HepG2 (cell line): ENCODE data around the gene UMPS. TPM values are rescaled to one million over a fixed set of nuclear protein-coding genes. Genes with fewer than 3 reads are reported as not detected.
A peak's percentile ranks its signal among the peaks of the same experiment; 100 is the strongest.

Experiments
- ATAC-seq: fragments of 200-7000 bp; cut with Tn5 transposase; 3 replicates; pipeline ENCODE4 v1.9.1; 2020; ENCODE audit warnings: mild to moderate bottlenecking, moderate library complexity
- BruUV-seq: library from RNA; stranded (reverse); fragments of 400-500 nt; replicated peaks from 2 replicates; lab custom pipeline; 2021; lab: Mats Ljungman, UMichigan
- CTCF ChIA-PET: fragments of 300-600 bp; formaldehyde crosslinking; extraction: SDS; loops from one replicate; lab custom pipeline; 2021; ENCODE audit warnings: low total read pairs, inconsistent platforms, low intra/inter-chr PET ratio; lab: Yijun Ruan, JAX
- POLR2A ChIA-PET: fragments of 350-600 bp; sonication (Branson Sonifier 250); formaldehyde crosslinking; loops from one replicate; lab custom pipeline; 2020; ENCODE audit warnings: antibody characterized with exemption, inconsistent platforms; lab: Yijun Ruan, JAX
- DNase-seq: peaks from one replicate; pipeline ENCODE4 v3.0.0-alpha.2; 2015; ENCODE audit warnings: low spot score
- FAIRE-seq: peaks from 3 replicates; lab custom pipeline; 2011; peaks lifted over from hg19 to GRCh38; lab: Jason Lieb, UNC
- H2AFZ ChIP-seq: one replicate; pipeline ENCODE4 v1.6.1; 2011; ENCODE audit warnings: low read length, inconsistent platforms
- H3K27ac ChIP-seq: fragments of 300-600 bp; 3 replicates; pipeline ENCODE4 v1.8.0; 2011; ENCODE audit warnings: mixed run types, mild to moderate bottlenecking, mixed read lengths, low read length, inconsistent platforms; ENCODE audit not compliant: insufficient read depth; ENCODE audit errors: extremely low read length
- H3K27me3 ChIP-seq, 2 experiments: fragments of 200-600 bp in 1 of 2; 2 replicates in 1 of 2; 3 replicates in 1 of 2; pipeline versions ENCODE4 v1.6.0 to v1.8.0; 2011; ENCODE audit warnings: low read length in 2 of 2, mild to moderate bottlenecking in 2 of 2, moderate library complexity in 2 of 2, inconsistent platforms in 1 of 2; ENCODE audit not compliant: insufficient read depth in 2 of 2, control insufficient read depth in 1 of 2
- H3K36me3 ChIP-seq, 2 experiments: fragments of 200-600 bp in 1 of 2; replicated peaks in 1 of 2; 2 replicates in 1 of 2; 3 replicates in 1 of 2; pipeline versions ENCODE4 v1.5.1 to v1.8.0; 2011; ENCODE audit warnings: low read length in 2 of 2, inconsistent platforms in 1 of 2; ENCODE audit not compliant: insufficient read depth in 2 of 2, control insufficient read depth in 1 of 2
- H3K4me1 ChIP-seq: 2 replicates; pipeline ENCODE4 v1.5.1; 2012; ENCODE audit warnings: low read length, inconsistent platforms; ENCODE audit not compliant: insufficient read depth
- H3K4me2 ChIP-seq: 2 replicates; pipeline ENCODE4 v1.6.0; 2011; ENCODE audit warnings: low read depth, low read length, inconsistent platforms
- H3K4me3 ChIP-seq, 3 experiments: fragments of 200-600 bp in 1 of 3; sonication (generic), shearing (Covaris generic) in 1 of 3; replicated peaks in 1 of 3; 2 replicates each; pipeline ENCODE4 v1.5.1; 2011 to 2016; ENCODE audit warnings: low read length in 3 of 3, inconsistent platforms in 2 of 3, low read depth in 2 of 3, mild to moderate bottlenecking in 2 of 3, control low read depth in 1 of 3, mixed read lengths in 1 of 3; ENCODE audit not compliant: insufficient read depth in 1 of 3
- H3K79me2 ChIP-seq: one replicate; pipeline ENCODE4 v1.6.1; 2011; ENCODE audit warnings: low read length, inconsistent platforms; ENCODE audit not compliant: insufficient read depth
- H3K9ac ChIP-seq: 2 replicates; pipeline ENCODE4 v1.6.0; 2011; ENCODE audit warnings: mild to moderate bottlenecking, low read depth, low read length, inconsistent platforms; ENCODE audit not compliant: insufficient read depth
- H3K9me3 ChIP-seq: 2 replicates; pipeline ENCODE4 v1.5.1; 2012; ENCODE audit warnings: mild to moderate bottlenecking, low read length
- H4K20me1 ChIP-seq: 2 replicates; pipeline ENCODE4 v1.6.0; 2011; ENCODE audit warnings: inconsistent platforms, mild to moderate bottlenecking, low read length, moderate library complexity; ENCODE audit not compliant: insufficient read depth
- DNMT1 ChIP-seq: sonication (generic); formaldehyde crosslinking; IDR thresholded peaks from 2 replicates; pipeline ENCODE4 v1.5.1; 2020; ENCODE audit warnings: mild to moderate bottlenecking, missing genetic modification reagents
- MED8 ChIP-seq: sonication (generic); formaldehyde crosslinking; IDR thresholded peaks from 2 replicates; pipeline ENCODE4 v1.8.1; 2023; ENCODE audit warnings: mild to moderate bottlenecking, missing genetic modification reagents; ENCODE audit not compliant: insufficient replicate concordance
- ZFP36L2 ChIP-seq: sonication (generic); formaldehyde crosslinking; IDR thresholded peaks from 2 replicates; pipeline ENCODE4 v1.4.0; 2020; ENCODE audit warnings: missing genetic modification reagents
- ZNF101 ChIP-seq: sonication (generic); formaldehyde crosslinking; IDR thresholded peaks from 2 replicates; pipeline ENCODE4 v1.4.0; 2020; ENCODE audit warnings: mild to moderate bottlenecking, low read depth, missing genetic modification reagents, borderline replicate concordance
- ZNF83 ChIP-seq: sonication (generic); formaldehyde crosslinking; IDR thresholded peaks from 2 replicates; pipeline ENCODE4 v1.4.0; 2020; ENCODE audit warnings: missing genetic modification reagents, mild to moderate bottlenecking, borderline replicate concordance
- ZNF879 ChIP-seq: sonication (generic); formaldehyde crosslinking; IDR thresholded peaks from 2 replicates; pipeline ENCODE4 v1.8.1; 2023; ENCODE audit warnings: missing genetic modification reagents
- WGBS: methylation state at CpG from one replicate; pipeline ENCODE4 v1.1.6; 2017; ENCODE audit warnings: low lambda C conversion rate; 5-methylcytosine and 5-hydroxymethylcytosine counted together
- in situ Hi-C: cut with HindIII; loops from 2 replicates; pipeline ENCODE4 v1.10.0; 2017; ENCODE audit warnings: low pct_unique_long_range_greater_than_20kb; ENCODE audit not compliant: extremely low pct_ligation_motif_present
- intact Hi-C: fragments of 100-400 bp; cut with micrococcal nuclease; formaldehyde crosslinking; loops from one replicate; pipeline ENCODE4 v1.10.0; 2022; ENCODE audit not compliant: unreplicated experiment
- polyA plus RNA-seq, 8 experiments: library from polyadenylated mRNA; depleted of rRNA in 3 of 8; stranded (reverse) in 7 of 8; unstranded in 1 of 8; fragments of >200 nt; fragmentation: Illumina TruSeq in 4 of 8; extraction: Trizol in 4 of 8; gene quantifications; 2 replicates each; pipeline versions ENCODE4 v1.2.1 to v1.2.3, GENCODE V29; 2011 to 2016; ENCODE audit warnings: low read depth in 4 of 8, missing spikeins in 1 of 8, mixed read lengths in 1 of 8; ENCODE audit not compliant: insufficient read depth in 1 of 8
- total RNA-seq, 5 experiments: library from RNA; depleted of rRNA; stranded (reverse); fragments of >200 nt; fragmentation: Illumina TruSeq; extraction: Trizol; gene quantifications; 2 replicates each; pipeline ENCODE4 v1.2.3, GENCODE V29; 2016; ENCODE audit warnings: low read depth in 1 of 5
- TF ChIP-seq, protein P1 (sequence below): sonication (generic); formaldehyde crosslinking; IDR thresholded peaks from 2 replicates; pipeline ENCODE4 v1.4.0; 2020; ENCODE audit warnings: missing genetic modification reagents
- TF ChIP-seq, protein P2 (sequence below): sonication (generic); formaldehyde crosslinking; IDR thresholded peaks from 2 replicates; pipeline ENCODE4 v1.5.0; 2020; ENCODE audit warnings: mild to moderate bottlenecking, missing genetic modification reagents
- TF ChIP-seq, protein P3 (sequence below): IDR thresholded peaks from 2 replicates; pipeline ENCODE4 v1.6.1; 2016; ENCODE audit warnings: missing compliant biosample characterization, missing genetic modification reagents, borderline replicate concordance

The UMPS gene
- total and polyA plus RNA-seq, 2 of the 13 experiments (the other 11 are each of a cell fraction or from before 2014, with no cell fraction given), result 52.7 to 74.2 TPM

DNA sequence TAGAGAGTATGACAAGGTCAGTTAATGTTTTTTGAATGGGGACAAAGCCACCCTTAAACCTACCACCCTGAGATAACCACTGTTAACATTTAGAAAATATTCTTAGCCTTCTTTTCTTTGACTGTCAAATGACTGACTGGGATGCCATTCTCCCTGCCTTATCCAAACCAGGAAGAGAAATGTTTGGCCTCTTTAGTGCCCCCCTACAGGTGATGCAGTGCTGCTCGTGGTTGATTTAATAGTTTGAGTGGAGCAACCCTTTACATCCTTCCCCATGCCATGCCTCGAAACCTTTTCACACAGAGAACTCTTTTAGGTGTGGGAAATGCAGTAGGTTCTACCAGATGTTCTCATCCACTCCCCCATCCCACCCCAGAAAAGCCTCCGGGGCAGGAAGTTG is 38.7 kb upstream of the UMPS start:
- Histone ChIP-seq H3K9me3 (no peaks in the 10 kb centered on the region), H3K36me3 (peaks cover 0 to 1% of the 10 kb centered on the region in 2 experiments; a peak in 2 of 5 replicates), H3K79me2 (no peaks in the 10 kb centered on the region), H3K4me1 (peaks cover 50% of the 10 kb centered on the region), H3K9ac (no peak overlapping the region), H3K27me3 (no peaks in the 10 kb centered on the region), H3K4me3 (no peak overlapping the region), H4K20me1 (no peaks in the 10 kb centered on the region), H3K4me2 (no peak overlapping the region), H2AFZ (no peak overlapping the region), H3K27ac (no peak overlapping the region)
- intact Hi-C loops, result loop anchor here (2.0 kb wide), 2 partner anchors 37 to 57 kb away; no protein-coding TSS in a partner anchor
- in situ Hi-C loops, result loop anchor here (5.0 to 25.0 kb wide), 2 partner anchors 41 to 329 kb away; partner anchors contain the start of gene UMPS
- ChIA-PET POLR2A (no interaction called here), CTCF (no interaction called here)
- BruUV-seq, result no TSS peak
- no peak for FAIRE-seq
- TF ChIP-seq DNMT1 (CRISPR knock-in tag), result no peak
- TF ChIP-seq MED8 (CRISPR knock-in tag), result no peak
- no peak for TF ChIP-seq ZNF101 (CRISPR knock-in tag)
- TF ChIP-seq ZNF83, result no peak
- TF ChIP-seq, protein P1, sequence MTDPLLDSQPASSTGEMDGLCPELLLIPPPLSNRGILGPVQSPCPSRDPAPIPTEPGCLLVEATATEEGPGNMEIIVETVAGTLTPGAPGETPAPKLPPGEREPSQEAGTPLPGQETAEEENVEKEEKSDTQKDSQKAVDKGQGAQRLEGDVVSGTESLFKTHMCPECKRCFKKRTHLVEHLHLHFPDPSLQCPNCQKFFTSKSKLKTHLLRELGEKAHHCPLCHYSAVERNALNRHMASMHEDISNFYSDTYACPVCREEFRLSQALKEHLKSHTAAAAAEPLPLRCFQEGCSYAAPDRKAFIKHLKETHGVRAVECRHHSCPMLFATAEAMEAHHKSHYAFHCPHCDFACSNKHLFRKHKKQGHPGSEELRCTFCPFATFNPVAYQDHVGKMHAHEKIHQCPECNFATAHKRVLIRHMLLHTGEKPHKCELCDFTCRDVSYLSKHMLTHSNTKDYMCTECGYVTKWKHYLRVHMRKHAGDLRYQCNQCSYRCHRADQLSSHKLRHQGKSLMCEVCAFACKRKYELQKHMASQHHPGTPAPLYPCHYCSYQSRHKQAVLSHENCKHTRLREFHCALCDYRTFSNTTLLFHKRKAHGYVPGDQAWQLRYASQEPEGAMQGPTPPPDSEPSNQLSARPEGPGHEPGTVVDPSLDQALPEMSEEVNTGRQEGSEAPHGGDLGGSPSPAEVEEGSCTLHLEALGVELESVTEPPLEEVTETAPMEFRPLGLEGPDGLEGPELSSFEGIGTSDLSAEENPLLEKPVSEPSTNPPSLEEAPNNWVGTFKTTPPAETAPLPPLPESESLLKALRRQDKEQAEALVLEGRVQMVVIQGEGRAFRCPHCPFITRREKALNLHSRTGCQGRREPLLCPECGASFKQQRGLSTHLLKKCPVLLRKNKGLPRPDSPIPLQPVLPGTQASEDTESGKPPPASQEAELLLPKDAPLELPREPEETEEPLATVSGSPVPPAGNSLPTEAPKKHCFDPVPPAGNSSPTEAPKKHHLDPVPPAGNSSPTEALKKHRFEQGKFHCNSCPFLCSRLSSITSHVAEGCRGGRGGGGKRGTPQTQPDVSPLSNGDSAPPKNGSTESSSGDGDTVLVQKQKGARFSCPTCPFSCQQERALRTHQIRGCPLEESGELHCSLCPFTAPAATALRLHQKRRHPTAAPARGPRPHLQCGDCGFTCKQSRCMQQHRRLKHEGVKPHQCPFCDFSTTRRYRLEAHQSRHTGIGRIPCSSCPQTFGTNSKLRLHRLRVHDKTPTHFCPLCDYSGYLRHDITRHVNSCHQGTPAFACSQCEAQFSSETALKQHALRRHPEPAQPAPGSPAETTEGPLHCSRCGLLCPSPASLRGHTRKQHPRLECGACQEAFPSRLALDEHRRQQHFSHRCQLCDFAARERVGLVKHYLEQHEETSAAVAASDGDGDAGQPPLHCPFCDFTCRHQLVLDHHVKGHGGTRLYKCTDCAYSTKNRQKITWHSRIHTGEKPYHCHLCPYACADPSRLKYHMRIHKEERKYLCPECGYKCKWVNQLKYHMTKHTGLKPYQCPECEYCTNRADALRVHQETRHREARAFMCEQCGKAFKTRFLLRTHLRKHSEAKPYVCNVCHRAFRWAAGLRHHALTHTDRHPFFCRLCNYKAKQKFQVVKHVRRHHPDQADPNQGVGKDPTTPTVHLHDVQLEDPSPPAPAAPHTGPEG, result no peak
- TF ChIP-seq, protein P2, sequence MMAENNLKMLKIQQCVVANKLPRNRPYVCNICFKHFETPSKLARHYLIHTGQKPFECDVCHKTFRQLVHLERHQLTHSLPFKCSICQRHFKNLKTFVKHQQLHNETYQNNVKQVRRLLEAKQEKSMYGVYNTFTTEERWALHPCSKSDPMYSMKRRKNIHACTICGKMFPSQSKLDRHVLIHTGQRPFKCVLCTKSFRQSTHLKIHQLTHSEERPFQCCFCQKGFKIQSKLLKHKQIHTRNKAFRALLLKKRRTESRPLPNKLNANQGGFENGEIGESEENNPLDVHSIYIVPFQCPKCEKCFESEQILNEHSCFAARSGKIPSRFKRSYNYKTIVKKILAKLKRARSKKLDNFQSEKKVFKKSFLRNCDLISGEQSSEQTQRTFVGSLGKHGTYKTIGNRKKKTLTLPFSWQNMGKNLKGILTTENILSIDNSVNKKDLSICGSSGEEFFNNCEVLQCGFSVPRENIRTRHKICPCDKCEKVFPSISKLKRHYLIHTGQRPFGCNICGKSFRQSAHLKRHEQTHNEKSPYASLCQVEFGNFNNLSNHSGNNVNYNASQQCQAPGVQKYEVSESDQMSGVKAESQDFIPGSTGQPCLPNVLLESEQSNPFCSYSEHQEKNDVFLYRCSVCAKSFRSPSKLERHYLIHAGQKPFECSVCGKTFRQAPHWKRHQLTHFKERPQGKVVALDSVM, result no peak
- TF ChIP-seq ZNF879 (CRISPR knock-in tag), result no peak
- TF ChIP-seq, protein P3, sequence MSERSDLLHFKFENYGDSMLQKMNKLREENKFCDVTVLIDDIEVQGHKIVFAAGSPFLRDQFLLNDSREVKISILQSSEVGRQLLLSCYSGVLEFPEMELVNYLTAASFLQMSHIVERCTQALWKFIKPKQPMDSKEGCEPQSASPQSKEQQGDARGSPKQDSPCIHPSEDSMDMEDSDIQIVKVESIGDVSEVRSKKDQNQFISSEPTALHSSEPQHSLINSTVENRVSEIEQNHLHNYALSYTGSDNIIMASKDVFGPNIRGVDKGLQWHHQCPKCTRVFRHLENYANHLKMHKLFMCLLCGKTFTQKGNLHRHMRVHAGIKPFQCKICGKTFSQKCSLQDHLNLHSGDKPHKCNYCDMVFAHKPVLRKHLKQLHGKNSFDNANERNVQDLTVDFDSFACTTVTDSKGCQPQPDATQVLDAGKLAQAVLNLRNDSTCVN, result no peak
- no peak for TF ChIP-seq ZFP36L2 (CRISPR knock-in tag)
- peak; percentile 11 for DNase-seq
- no peak for ATAC-seq
- 78% methylated on average over 3 of the region's 3 CpGs for WGBS
